ENCODE results near the gene C20orf144.

- TF ChIP-seq CTCF (conservative IDR thresholded peaks at IDR 0.05 in 1 of 2, IDR thresholded peaks at IDR 0.05 in 1 of 2; ENCODE audit: extremely low read depth in 1 of 2, insufficient read depth in 1 of 2, low read depth in 1 of 2, low read length in 2 of 2) (no peak), EZH2 (IDR thresholded peaks at IDR 0.05; ENCODE audit: borderline replicate concordance, low read length) (no peak)
These were observed 8.1 kb upstream of the C20orf144 start for GRCh38 chr20:33653900-33654596.

Measured in mammary epithelial cell (primary cell).